NOMO-1 treated with DMSO at 0.1 percent for 48 hours (cell line): Measurements from ENCODE around the gene HEATR9.

Experiments
- DNase-seq: peaks from one replicate; lab custom pipeline; 2025; ENCODE audit not compliant: unreplicated experiment; lab: John Stamatoyannopoulos, UW

HEATR9 gene

DNA sequence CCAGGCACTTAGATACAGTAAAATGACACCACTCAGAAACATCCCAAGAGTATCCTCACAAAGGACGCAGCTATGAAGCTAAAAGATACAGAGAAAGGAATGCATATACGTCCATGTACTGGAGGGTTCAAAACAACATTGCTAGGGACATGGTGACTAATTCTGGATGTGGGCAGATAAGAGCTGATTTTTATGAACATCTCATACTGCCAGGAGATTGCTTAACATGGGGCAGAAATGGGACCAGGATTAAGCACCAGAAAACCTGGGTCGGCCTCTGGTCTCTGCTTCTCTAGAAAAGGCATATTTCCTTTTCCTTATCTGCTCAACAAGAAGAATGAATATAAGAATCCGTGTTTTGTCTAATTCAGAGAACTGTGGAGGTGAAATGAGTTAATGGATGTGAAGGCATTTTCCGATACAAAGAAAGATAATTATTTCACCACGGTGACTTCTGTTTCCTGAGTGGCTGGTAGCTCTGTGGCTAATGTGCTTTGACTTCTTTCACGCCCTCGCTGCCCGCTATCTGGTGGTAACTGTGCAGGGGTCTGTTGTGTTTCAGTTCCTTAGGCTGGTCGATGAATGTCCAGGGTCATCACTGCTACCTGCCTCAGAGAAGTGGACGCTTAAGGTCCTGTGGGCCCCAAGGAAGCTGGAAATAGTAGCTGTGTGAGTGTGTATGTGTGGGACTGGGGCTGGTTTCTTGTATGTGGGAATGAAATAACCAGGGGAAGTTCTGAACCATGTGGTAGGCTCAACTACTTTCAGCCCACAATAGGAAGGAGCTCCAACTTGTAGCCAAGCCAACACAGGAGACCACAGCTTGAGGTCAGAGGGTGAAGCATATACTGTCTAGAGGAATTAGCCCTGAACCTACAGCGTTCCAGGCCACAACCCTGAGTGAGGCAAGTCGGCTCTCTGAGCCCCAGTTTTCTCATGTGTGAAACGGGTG lies 27.2 kb upstream of the HEATR9 start:
- peak; percentile 79 for DNase-seq

GRCh38 chr17:35894206-35894605 lies 25.5 kb upstream of the HEATR9 start:
- DNase-seq = no peak

DNA sequence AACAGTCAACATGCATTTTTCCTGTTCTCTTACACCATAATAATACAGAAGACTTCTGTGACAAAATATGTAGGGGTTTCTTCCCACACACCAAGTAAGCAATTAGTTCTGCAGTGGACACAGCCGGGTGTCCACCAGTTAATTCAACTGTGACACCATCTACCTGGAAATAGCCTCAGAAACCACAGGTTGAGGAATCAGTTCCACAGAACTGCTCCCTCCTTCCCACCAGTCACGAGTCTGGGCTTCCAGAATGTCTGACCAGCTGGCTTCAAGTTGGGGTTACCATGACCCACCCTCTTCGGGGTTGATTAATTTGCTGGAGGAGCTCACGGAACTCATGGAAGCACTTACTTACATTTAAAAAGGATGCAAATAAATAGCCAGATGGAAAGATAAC lies 25.1 kb upstream of the HEATR9 start:
- no peak for DNase-seq

GRCh38 chr17:35892091-35893035 lies 23.7 kb upstream of the HEATR9 start:
- DNase-seq = peak; percentile 10

DNA sequence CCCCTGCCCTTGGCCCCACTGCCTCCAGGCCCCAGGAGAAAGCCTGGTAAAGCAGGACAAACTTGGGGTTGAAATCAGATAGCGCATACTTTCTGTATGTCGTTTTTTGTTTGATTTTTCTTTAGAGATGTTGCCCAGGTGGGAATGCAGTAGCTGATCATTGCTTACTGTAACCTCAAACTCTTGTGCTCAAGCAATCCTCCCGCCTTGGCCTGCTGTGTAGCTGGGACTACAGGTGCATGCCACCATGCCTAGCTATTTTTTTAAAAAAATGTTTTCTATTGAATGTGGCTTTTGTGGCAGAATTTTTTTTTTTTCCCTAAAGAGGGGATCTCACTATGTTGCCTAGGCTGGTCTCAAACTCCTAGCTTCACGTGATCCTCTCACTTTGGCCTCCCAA lies 22.6 kb upstream of the HEATR9 start:
- no peak for DNase-seq

DNA sequence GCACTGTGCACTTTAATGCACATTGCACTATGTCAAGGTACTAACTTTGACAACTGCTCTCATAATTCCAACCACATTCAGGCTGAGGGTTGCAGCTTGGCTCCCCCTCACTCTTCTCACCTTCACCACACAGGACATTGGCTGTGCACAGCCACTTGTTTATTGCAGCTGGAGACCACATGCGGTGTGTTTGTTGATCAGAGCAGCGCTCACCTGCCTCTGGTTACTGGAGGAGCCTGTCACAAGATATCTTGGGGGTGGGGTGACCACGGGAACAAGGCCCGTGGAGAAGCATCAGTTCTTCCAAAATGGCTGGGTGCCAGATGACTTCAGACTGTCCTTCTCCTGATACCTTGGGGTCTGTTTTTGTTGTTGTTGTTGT lies 22.1 kb upstream of the HEATR9 start:
- no peak for DNase-seq

DNA sequence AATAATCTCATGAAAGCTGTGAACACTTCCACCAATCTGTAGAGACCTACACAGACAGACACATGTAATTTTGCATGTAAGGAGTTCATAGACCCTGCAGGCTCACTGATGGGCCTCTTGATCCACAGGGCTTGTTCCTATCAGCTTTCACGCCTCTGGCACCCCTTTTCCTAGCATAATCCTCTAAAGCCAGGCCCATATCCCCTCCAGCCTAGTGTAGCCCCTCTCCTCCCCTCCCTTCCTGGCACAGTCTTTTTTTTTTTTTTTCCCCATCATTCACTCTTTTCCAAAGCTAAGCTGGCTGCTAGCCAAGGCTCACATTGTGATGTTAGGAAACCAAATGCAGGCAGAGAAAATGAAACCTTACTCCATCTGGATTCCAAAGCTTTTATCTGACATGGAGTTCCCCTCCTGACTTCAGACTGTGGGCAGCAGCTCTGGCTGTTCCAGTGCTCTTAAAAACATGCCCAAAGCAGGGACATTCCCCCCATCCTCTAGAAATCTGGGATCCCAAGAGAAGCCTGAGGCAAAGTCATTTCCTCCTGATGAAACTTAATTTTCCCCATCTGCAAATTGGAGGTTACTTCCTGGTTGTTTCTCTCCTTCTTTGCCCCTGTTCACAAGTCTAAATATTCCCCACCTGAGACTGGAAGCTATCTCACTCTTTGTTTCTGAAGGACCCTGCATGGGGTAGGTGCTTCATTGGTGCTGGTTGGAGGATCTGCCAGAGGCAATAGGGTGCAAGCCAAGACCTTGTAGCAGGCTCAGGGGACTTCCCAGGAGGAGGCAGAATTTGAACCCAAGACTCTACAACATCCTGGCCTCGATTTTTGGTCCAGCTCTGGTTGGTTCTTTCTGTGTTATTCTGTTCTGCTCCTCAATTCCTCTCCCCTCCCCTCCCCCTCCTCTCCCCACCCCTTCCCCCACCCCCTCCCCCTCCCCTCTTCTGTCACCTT lies 21.4 kb upstream of the HEATR9 start:
- no peak for DNase-seq

- no peak for DNase-seq
Measured at GRCh38 chr17:35889241-35889640, 20.6 kb upstream of the HEATR9 start.

DNA sequence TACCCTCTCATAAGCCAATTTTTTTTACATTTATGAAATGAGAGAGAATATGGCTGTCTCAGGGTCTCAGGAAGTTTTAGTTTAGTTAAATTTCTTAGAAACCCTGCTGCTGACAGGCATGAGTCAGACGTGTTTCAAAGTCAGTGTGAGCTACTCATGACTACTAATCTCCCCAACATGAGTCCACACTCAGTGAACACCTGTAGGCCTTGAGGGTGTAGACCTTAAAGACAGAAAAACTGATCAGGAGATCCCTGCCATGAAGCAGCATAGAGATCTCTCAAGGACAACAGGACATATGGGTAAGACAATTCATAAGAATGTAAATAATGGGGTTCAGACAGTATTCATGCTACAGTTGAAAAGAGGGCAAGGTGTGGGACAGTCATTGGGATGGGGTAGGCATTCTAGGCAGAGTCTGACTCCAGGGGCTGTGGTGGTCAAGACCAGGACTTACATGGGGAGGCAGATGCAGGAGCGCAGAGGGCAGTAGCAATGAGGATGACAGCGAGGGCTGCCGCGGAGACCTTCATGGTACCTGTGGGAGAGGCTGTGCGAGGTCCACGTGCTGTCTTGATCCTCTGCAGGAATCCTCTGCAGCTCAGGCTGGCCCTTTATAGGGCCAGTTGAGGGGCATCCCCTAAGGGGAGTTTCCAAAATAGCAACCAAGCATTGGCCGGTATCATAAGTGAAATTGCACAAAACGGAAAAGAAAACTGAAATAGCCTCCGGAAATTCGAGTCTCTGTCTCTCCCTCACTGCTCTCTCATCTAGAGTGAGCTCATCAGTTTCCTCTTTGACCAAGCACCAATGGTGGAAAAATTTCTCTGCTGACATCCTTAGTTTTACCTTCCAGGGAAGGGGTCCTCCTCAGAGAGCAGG lies 11.3 kb upstream of the HEATR9 start, which contains the start of gene CCL5:
Gene CCL5 (minus strand): TSS at position 588 of the 882 bp plus-strand sequence.
- DNase-seq = peak; percentile 89

- no peak for DNase-seq
Measured at GRCh38 chr17:35878361-35878760, 9.7 kb upstream of the HEATR9 start.

DNA sequence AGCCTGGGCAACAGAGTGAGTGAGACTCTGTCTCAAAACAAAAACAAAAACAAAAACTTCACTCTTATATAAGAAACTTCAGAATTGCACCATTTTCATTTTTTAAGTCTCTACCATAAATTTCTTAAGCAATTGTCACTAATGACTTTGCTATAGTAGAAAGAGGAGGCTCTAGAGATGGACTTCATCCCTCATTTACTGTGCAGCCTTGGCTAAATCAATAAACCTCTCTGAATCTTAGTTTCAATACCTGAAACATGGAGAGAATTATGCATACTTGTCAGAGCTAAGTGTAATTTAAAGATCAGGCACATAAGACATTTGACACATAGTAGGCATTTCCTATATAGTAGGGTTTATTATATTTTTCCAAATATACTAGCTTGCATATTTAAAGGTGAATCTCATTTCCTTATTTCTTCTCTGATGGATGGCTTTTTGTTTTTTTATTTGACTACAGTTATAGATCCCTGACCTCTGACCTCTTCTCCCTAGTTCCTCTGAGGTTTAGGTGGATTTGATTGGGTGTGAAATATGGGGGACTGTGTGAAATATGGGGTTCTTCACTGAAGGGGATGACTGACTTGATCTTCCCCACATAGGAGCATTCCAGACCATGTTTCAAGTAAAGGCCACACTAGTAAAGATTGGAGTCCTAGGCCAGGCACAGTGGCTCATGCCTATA lies 8.8 kb upstream of the HEATR9 start:
- no peak for DNase-seq

DNA sequence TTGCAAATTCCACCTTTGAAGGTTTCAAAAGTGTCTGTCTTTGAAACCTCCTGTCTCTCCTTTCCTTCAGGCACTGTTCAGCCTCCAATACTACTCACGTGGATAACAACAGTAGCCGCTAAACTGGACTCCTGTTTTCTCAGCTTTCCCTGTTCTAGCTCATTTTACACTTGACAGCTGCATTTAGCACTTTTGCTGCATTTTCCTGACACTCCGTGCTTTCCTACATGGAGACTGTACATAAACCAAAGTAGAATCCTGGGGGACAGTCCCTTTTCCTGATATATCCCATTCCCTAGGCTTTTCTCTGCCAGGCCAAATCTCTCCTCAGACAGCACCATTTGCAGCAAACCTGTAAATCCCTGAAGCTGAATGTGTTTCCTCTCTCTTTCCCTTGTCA lies 7.8 kb upstream of the HEATR9 start:
- DNase-seq = no peak

DNA sequence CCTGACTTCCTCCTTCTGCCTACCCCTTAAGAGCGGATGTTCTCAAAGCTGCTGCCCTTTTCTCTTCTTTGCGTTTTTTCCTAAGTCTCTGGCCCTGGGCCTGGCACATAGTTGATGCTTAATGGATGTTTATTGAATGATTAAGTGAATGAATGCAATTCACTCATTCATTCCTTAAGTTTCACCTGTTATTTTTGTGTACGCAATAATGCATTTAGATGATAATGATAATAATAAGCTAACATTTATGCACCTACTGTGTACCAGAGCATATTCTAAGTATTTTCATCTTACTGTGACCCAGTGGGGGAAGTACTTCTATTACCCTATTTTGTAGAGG lies 7.1 kb upstream of the HEATR9 start:
- DNase-seq = no peak

DNA sequence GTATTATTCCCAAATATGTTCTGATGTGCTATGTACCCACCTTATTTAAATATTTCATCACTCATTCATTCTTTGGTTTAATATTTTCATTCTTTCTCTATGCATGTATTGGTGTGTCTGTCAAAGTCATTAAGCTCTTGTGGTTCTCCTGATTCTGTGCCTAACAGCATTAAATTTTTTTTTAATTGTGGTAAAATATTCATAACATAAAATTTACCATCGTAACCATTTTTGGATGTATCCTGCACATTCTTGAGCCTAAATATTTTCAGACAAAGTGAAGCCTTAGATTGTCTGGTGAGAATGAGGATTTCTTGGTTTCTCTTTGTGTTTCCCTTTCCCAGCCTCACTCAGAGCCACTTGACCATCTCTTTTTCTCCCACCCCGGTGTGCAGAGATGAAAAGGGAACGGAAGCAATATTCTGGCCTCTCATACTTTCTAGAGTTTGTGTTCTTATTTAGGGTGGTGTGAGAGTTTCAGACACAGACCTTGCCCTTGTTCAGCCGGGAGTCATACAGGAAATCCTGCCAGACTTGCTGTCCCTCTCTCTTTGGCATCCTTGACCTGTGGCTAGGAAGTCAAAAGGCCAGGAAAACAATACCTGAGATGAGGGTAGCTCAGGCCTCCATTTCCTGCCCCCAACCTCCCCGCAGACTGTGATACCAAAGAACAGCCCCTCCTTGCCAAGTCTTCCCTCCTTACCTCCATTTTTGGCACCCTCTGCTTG lies 6.5 kb upstream of the HEATR9 start:
- DNase-seq = no peak

DNA sequence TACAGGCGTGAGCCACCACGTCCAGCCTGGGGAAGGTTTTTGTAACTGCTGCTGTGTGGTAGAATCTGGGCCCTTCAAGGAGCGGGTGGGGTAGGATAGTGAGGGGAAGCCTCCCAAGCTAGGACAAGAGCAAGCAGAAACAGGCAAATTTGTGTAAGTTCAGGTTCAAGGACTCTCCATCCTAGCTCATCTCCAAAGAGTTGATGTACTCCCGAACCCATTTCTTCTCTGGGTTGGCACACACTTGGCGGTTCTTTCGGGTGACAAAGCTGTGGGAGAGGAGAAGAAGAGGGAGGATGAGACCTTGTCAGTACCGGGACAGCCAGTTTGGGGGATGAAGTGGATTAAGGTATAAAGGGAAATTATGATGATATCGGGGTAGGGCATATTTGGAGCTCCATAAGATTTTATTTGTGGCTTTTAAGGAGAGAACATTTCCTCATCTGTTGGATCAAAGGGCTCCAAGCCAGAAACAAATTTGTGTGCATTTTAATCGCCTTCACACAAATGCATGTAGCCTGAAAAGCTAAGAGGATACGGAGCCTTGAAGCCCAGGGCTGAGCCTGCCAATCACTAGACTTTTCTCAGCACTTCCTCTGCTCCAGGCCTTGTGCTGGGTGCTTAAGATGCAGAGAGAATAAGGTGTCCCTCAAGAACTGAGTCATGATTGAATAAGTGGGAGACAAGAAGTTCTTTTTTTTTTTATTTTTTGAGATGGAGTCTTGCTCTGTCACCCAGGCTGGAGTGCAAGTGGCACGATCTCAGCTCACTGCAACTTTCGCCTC lies 3.7 kb upstream of the HEATR9 start:
- DNase-seq = no peak

GRCh38 chr17:35870906-35871819 lies 2.5 kb upstream of the HEATR9 start:
- DNase-seq = no peak

- no peak for DNase-seq
Measured at GRCh38 chr17:35867574-35867973, 1.1 kb downstream of the HEATR9 start.
